Spleen (tissue), 7 donors: ENCODE measurements around the gene PRKX.

ENCODE experiments used
- CTCF ChIP-seq, 11 experiments: fragments of 200-600 bp in 7 of 11; fragments of 450-650 bp in 4 of 11; sonication (generic) in 4 of 11; IDR thresholded peaks in 8 of 11; conservative IDR thresholded peaks in 3 of 11; 1 replicate in 7 of 11; 2 replicates in 4 of 11; pipeline versions ENCODE4 v1.4.0 to v1.8.0; 2016 to 2021; ENCODE audit warnings: antibody characterized with exemption in 11 of 11, inconsistent platforms in 4 of 11, mild to moderate bottlenecking in 1 of 11
- POLR2A ChIP-seq, 3 donors: fragments of 450-650 bp; IDR thresholded peaks; one replicate each; pipeline ENCODE4 v1.5.1; 2017; ENCODE audit warnings: antibody characterized with exemption in 3 of 3, mild to moderate bottlenecking in 1 of 3
- donor health status: DM: no; HTN: no; CAD: no; lungs with moderate emphysema.
- donor health status: DM: no; HTN: no; CAD: no.
- donor health status: DM: no; HTN: no; CAD: no.

- TF ChIP-seq CTCF (IDR thresholded peaks at IDR 0.05 in 8 of 11, conservative IDR thresholded peaks at IDR 0.05 in 3 of 11) (no peak), POLR2A (IDR thresholded peaks at IDR 0.05) (no peak)
Observed at GRCh38 chrX:3728454-3728853, 15.0 kb upstream of the PRKX start.
